HL-60/S4 treated with phorbol 12-myristate 13-acetate at 8.2 ng/mL for 4 days and 3 days (cell line): Measurements from ENCODE around the gene MAD1L1.

ENCODE experiments used
- in situ Hi-C: fragments of 300-500 bp; cut with MboI; formaldehyde crosslinking; loops from 2 replicates; pipeline ENCODE4 v1.15.0; 2022; ENCODE audit warnings: low sequenced_read_pairs

Gene MAD1L1

GRCh38 chr7:2144926-2145325 lies 87.8 kb downstream of the MAD1L1 start:
- in situ Hi-C loops = no loop called here

GRCh38 chr7:2143981-2144595 lies 88.7 kb downstream of the MAD1L1 start:
- in situ Hi-C loops = no loop called here

- in situ Hi-C loops = no loop called here
Observed at GRCh38 chr7:2143450-2143849, 89.3 kb downstream of the MAD1L1 start.

GRCh38 chr7:2142386-2142785 lies 90.4 kb downstream of the MAD1L1 start:
- in situ Hi-C loops = no loop called here

- in situ Hi-C loops = no loop called here
Observed at GRCh38 chr7:2141651-2142050, 91.1 kb downstream of the MAD1L1 start.

GRCh38 chr7:2141021-2141410 lies 91.7 kb downstream of the MAD1L1 start:
- in situ Hi-C loops = no loop called here

GRCh38 chr7:2140216-2141020 lies 92.3 kb downstream of the MAD1L1 start:
- in situ Hi-C loops = no loop called here

GRCh38 chr7:2139004-2139699 lies 93.6 kb downstream of the MAD1L1 start:
- in situ Hi-C loops = no loop called here

- in situ Hi-C loops = no loop called here
Observed at GRCh38 chr7:2138146-2138765, 94.5 kb downstream of the MAD1L1 start.

- in situ Hi-C loops = no loop called here
Observed at GRCh38 chr7:2134740-2135139, 98.0 kb downstream of the MAD1L1 start.

- in situ Hi-C loops = no loop called here
Observed at GRCh38 chr7:2132243-2132642, 100.5 kb downstream of the MAD1L1 start.

GRCh38 chr7:2131800-2132199 lies 100.9 kb downstream of the MAD1L1 start:
- in situ Hi-C loops = no loop called here

- in situ Hi-C loops = no loop called here
Observed at GRCh38 chr7:2131341-2131740, 101.4 kb downstream of the MAD1L1 start.

GRCh38 chr7:2130096-2130375 lies 102.7 kb downstream of the MAD1L1 start:
- in situ Hi-C loops = no loop called here

- in situ Hi-C loops = no loop called here
Observed at GRCh38 chr7:2129323-2130095, 103.2 kb downstream of the MAD1L1 start.

- in situ Hi-C loops = no loop called here
Observed at GRCh38 chr7:2128601-2129322, 104.0 kb downstream of the MAD1L1 start.

- in situ Hi-C loops = no loop called here
Observed at GRCh38 chr7:2126621-2127020, 106.1 kb downstream of the MAD1L1 start.

GRCh38 chr7:2125931-2126330 lies 106.8 kb downstream of the MAD1L1 start:
- in situ Hi-C loops = no loop called here

- in situ Hi-C loops = no loop called here
Observed at GRCh38 chr7:2124604-2125345, 108.0 kb downstream of the MAD1L1 start.

- in situ Hi-C loops = no loop called here
Observed at GRCh38 chr7:2123916-2124315, 108.8 kb downstream of the MAD1L1 start.
